Epithelial cell of proximal tubule (primary cell): ENCODE measurements around the gene PPP1R15A. TPM values are rescaled to one million over a fixed set of nuclear protein-coding genes. Genes with fewer than 3 reads are reported as not detected.
"Not testable (repeated sequence)": the region's sequence is repeated elsewhere in the genome, so short reads cannot be mapped to it uniquely, and the experiment has no call there.

ENCODE experiments used
- DNase-seq: peaks from one replicate; pipeline ENCODE4 v3.0.0-alpha.2; 2011; ENCODE audit warnings: low read depth
- H3K4me3 ChIP-seq: 2 replicates; pipeline ENCODE4 v1.5.1; 2011; ENCODE audit warnings: low read depth, mild to moderate bottlenecking, low read length
- CTCF ChIP-seq: conservative IDR thresholded peaks from 2 replicates; pipeline ENCODE4 v1.5.1; 2012; ENCODE audit warnings: low read depth, mild to moderate bottlenecking, low read length
- total RNA-seq: library from RNA; depleted of rRNA; stranded (reverse); fragments of >200 nt; gene quantifications from 2 replicates; pipeline ENCODE4 v1.2.3, GENCODE V29; 2015

Gene PPP1R15A
- total RNA-seq, 1 donor from 2014 or later, result 32.2 TPM

- no peak for DNase-seq
- peak overlapping the region; percentile 67 for H3K4me3 ChIP-seq
- TF ChIP-seq CTCF, result no peak
Observed at GRCh38 chr19:48867746-48868113, 4.5 kb upstream of the PPP1R15A start.

- no peak for TF ChIP-seq CTCF
- no peak for DNase-seq
Observed at GRCh38 chr19:48868114-48868886, 3.9 kb upstream of the PPP1R15A start, which contains the start of gene PLEKHA4. Gene PLEKHA4, minus strand, starts transcription at chr19:48868617. Its CDS starts 997 bp downstream, at chr19:48867620.

GRCh38 chr19:48870048-48870447, 2.2 kb upstream of the PPP1R15A start:
- DNase-seq, result no peak
- TF ChIP-seq CTCF, result no peak

More at GRCh38 chr19:48868114-48868886, 3.9 kb upstream of the PPP1R15A start, which contains the start of gene PLEKHA4:
- peak within 1 kb of the TSS; percentile 67 for H3K4me3 ChIP-seq

GRCh38 chr19:48871471-48872181, 595 bp upstream of the PPP1R15A start:
- not testable (repeated sequence) for DNase-seq
- H3K4me3 ChIP-seq, result peak overlapping the region; percentile 25

More at GRCh38 chr19:48870048-48870447, 2.2 kb upstream of the PPP1R15A start:
- H3K4me3 ChIP-seq, result no peak overlapping the region

- no peak for TF ChIP-seq CTCF
- peak overlapping the region; percentile 100 for H3K4me3 ChIP-seq
- DNase-seq, result peak; percentile 70
Observed at GRCh38 chr19:48872884-48873475, 759 bp downstream of the PPP1R15A start.

GRCh38 chr19:48873476-48874302, 1.5 kb downstream of the PPP1R15A start:
- TF ChIP-seq CTCF, result no peak
- peak overlapping the region; percentile 100 for H3K4me3 ChIP-seq
- no peak for DNase-seq
